HCT116 (cell line): ENCODE data around the gene ELMO2. TPM values are rescaled to one million over a fixed set of nuclear protein-coding genes. Genes with fewer than 3 reads are reported as not detected.

Experiments
- ATAC-seq: fragments of 200-7000 bp; cut with Tn5 transposase; 2 replicates; pipeline ENCODE4 v1.9.1; 2020; ENCODE audit warnings: mild to moderate bottlenecking, moderate library complexity
- BruUV-seq: library from RNA; stranded (reverse); fragments of 400-500 nt; replicated peaks from 2 replicates; lab custom pipeline; 2021; lab: Mats Ljungman, UMichigan
- CTCF ChIA-PET: fragments of 300-600 bp; sonication (Branson Sonifier 250); formaldehyde crosslinking; loops from one replicate; lab custom pipeline; 2021; ENCODE audit warnings: antibody characterized with exemption; lab: Charles Lee
- POLR2A ChIA-PET: fragments of 300-600, 350-600 bp; sonication (Branson Sonifier 250); formaldehyde crosslinking; loops from one replicate; lab custom pipeline; 2021; ENCODE audit warnings: antibody characterized with exemption; lab: Charles Lee
- RAD21 ChIA-PET, 2 experiments: fragments of 300-600 bp; sonication (Branson Sonifier 250); formaldehyde crosslinking; loops; one replicate each; lab custom pipeline; 2023; ENCODE audit warnings: low total read pairs in 2 of 2; ENCODE audit not compliant: uncharacterized antibody in 2 of 2, unreplicated experiment in 2 of 2, low non-redundant PET in 1 of 2; lab: Charles Lee
- DNase-seq: peaks from one replicate; pipeline ENCODE4 v3.0.0-alpha.2; 2010; ENCODE audit warnings: low read depth, low spot score
- H2AFZ ChIP-seq: fragments of 200-600 bp; shearing (Covaris generic), sonication (generic); 2 replicates; pipeline ENCODE4 v1.6.1; 2017; ENCODE audit warnings: low read depth, mixed run types, mixed read lengths, antibody characterized with exemption, low read length; ENCODE audit not compliant: poor library complexity, severe bottlenecking
- H3K27ac ChIP-seq: 2 replicates; pipeline ENCODE4 v1.5.1; 2012; ENCODE audit warnings: low read depth, low read length
- H3K27me3 ChIP-seq: fragments of 200-600 bp; sonication (generic); 2 replicates; pipeline ENCODE4 v1.6.1; 2016; ENCODE audit warnings: mixed run types, low read length, mixed read lengths; ENCODE audit not compliant: insufficient read depth
- H3K36me3 ChIP-seq, 2 experiments: fragments of 200-500 bp in 1 of 2; fragments of 200-600 bp in 1 of 2; sonication (Bioruptor generic) in 1 of 2; sonication (generic) in 1 of 2; 2 replicates each; pipeline versions ENCODE4 v1.5.1 to v1.6.1; 2014 to 2016; ENCODE audit warnings: low read length in 2 of 2, inconsistent platforms in 1 of 2, mixed read lengths in 1 of 2, mixed run types in 1 of 2; ENCODE audit not compliant: insufficient read depth in 2 of 2, control insufficient read depth in 1 of 2
- H3K4me1 ChIP-seq, 2 experiments: fragments of 200-600 bp in 1 of 2; sonication (generic) in 1 of 2; 2 replicates each; pipeline versions ENCODE4 v1.5.1 to v1.6.1; 2012 to 2017; ENCODE audit warnings: low read length in 2 of 2, inconsistent platforms in 1 of 2, mild to moderate bottlenecking in 1 of 2, mixed read lengths in 1 of 2, mixed run types in 1 of 2, moderate library complexity in 1 of 2; ENCODE audit not compliant: insufficient read depth in 2 of 2, control insufficient read depth in 1 of 2
- H3K4me2 ChIP-seq: fragments of 200-600 bp; sonication (generic); 2 replicates; pipeline ENCODE4 v1.6.1; 2017; ENCODE audit warnings: mixed run types, low read length, mixed read lengths
- H3K4me3 ChIP-seq, 2 experiments: fragments of 200-600 bp in 1 of 2; sonication (generic) in 1 of 2; replicated peaks in 1 of 2; 2 replicates each; pipeline ENCODE4 v1.5.1; 2011 to 2016; ENCODE audit warnings: low read length in 2 of 2, control low read depth in 1 of 2, low read depth in 1 of 2, mild to moderate bottlenecking in 1 of 2, mixed read lengths in 1 of 2, mixed run types in 1 of 2
- H3K79me2 ChIP-seq: fragments of 200-600 bp; sonication (generic); 2 replicates; pipeline ENCODE4 v1.6.1; 2017; ENCODE audit warnings: mild to moderate bottlenecking, mixed run types, low read length, moderate library complexity, mixed read lengths; ENCODE audit not compliant: insufficient read depth
- H3K9ac ChIP-seq: fragments of 200-600 bp; sonication (generic); 2 replicates; pipeline ENCODE4 v1.6.1; 2016; ENCODE audit warnings: low read length, mixed read lengths
- H3K9me2 ChIP-seq: fragments of 200-600 bp; sonication (generic), shearing (Covaris generic); 2 replicates; pipeline ENCODE4 v1.6.1; 2017; ENCODE audit warnings: mixed run types, mild to moderate bottlenecking, moderate library complexity; ENCODE audit not compliant: insufficient read depth
- H3K9me3 ChIP-seq, 2 experiments: fragments of 200-500 bp in 1 of 2; fragments of 200-600 bp in 1 of 2; sonication (Bioruptor generic) in 1 of 2; sonication (generic) in 1 of 2; 2 replicates each; pipeline ENCODE4 v1.6.1; 2014 to 2017; ENCODE audit warnings: low read length in 2 of 2, mixed read lengths in 2 of 2, inconsistent platforms in 1 of 2, low read depth in 1 of 2, mild to moderate bottlenecking in 1 of 2, mixed run types in 1 of 2, moderate library complexity in 1 of 2; ENCODE audit not compliant: control insufficient read depth in 1 of 2, insufficient read depth in 1 of 2
- H4K20me1 ChIP-seq: fragments of 200-600 bp; sonication (generic), shearing (Covaris generic); 2 replicates; pipeline ENCODE4 v1.6.1; 2017; ENCODE audit warnings: mixed run types, mild to moderate bottlenecking, moderate library complexity; ENCODE audit not compliant: insufficient read depth
- CBX3 ChIP-seq: IDR thresholded peaks from 2 replicates; pipeline ENCODE4 v1.6.1; 2012; ENCODE audit warnings: low read depth
- CEBPB ChIP-seq: IDR thresholded peaks from 2 replicates; pipeline ENCODE4 v1.6.1; 2012; ENCODE audit warnings: low read depth
- EGR1 ChIP-seq: IDR thresholded peaks from 2 replicates; pipeline ENCODE4 v1.6.1; 2012; ENCODE audit warnings: low read depth
- ELF1 ChIP-seq: IDR thresholded peaks from 2 replicates; pipeline ENCODE4 v1.6.1; 2012; ENCODE audit warnings: low read depth, borderline replicate concordance
- EZH2 ChIP-seq: fragments of 200-600 bp; sonication (generic); IDR thresholded peaks from 2 replicates; pipeline ENCODE4 v1.6.1; 2017; ENCODE audit warnings: antibody characterized with exemption, mixed run types
- EZH2phosphoT487 ChIP-seq: fragments of 200-600 bp; IDR thresholded peaks from 2 replicates; pipeline ENCODE4 v1.6.1; 2018; ENCODE audit warnings: antibody characterized with exemption, borderline replicate concordance
- FOSL1 ChIP-seq: IDR thresholded peaks from 2 replicates; pipeline ENCODE4 v1.6.1; 2012; ENCODE audit warnings: low read depth
- POLR2A ChIP-seq: IDR thresholded peaks from 2 replicates; pipeline ENCODE4 v1.7.0; 2011; ENCODE audit warnings: borderline replicate concordance; ENCODE audit not compliant: insufficient read depth, insufficient read length; ENCODE audit errors: extremely low read depth
- POLR2AphosphoS5 ChIP-seq: IDR thresholded peaks from 2 replicates; pipeline ENCODE4 v1.6.1; 2011; ENCODE audit warnings: mild to moderate bottlenecking, low read depth, low read length, moderate library complexity
- RAD21 ChIP-seq: IDR thresholded peaks from 2 replicates; pipeline ENCODE4 v1.6.1; 2012; ENCODE audit warnings: low read depth, mild to moderate bottlenecking
- SIN3A ChIP-seq: IDR thresholded peaks from 2 replicates; pipeline ENCODE4 v1.6.1; 2012; ENCODE audit warnings: low read depth
- SRF ChIP-seq: IDR thresholded peaks from 2 replicates; pipeline ENCODE4 v1.6.1; 2012; ENCODE audit warnings: low read depth
- TCF7L2 ChIP-seq: IDR thresholded peaks from 2 replicates; pipeline ENCODE4 v1.7.0; 2011; ENCODE audit warnings: borderline replicate concordance, inconsistent platforms; ENCODE audit not compliant: insufficient read depth, insufficient read length; ENCODE audit errors: extremely low read depth
- ZFX ChIP-seq: fragments of 450-650 bp; IDR thresholded peaks from 2 replicates; pipeline ENCODE4 v1.6.1; 2017
- ZNF274 ChIP-seq: fragments of 200-500 bp; sonication (Bioruptor generic); IDR thresholded peaks from 2 replicates; pipeline ENCODE4 v1.6.1; 2014; ENCODE audit warnings: mild to moderate bottlenecking, low read depth, low read length, inconsistent platforms
- intact Hi-C: fragments of 100-400 bp; cut with micrococcal nuclease; formaldehyde crosslinking; loops from 2 replicates; pipeline ENCODE4 v1.10.0; 2022
- total RNA-seq: library from RNA; stranded (reverse); gene quantifications from one replicate; pipeline ENCODE4 v1.2.1, GENCODE V29; 2021; ENCODE audit not compliant: unreplicated experiment
- TF ChIP-seq, protein P1 (sequence below), 3 experiments: fragments of 200-600 bp in 1 of 3; sonication (generic) in 1 of 3; IDR thresholded peaks in 2 of 3; conservative IDR thresholded peaks in 1 of 3; 2 replicates each; pipeline ENCODE4 v1.5.1; 2012 to 2017; ENCODE audit warnings: low read depth in 2 of 3, low read length in 2 of 3, antibody characterized with exemption in 1 of 3, borderline replicate concordance in 1 of 3, control low read depth in 1 of 3, mild to moderate bottlenecking in 1 of 3, mixed read lengths in 1 of 3, mixed run types in 1 of 3, moderate library complexity in 1 of 3; ENCODE audit not compliant: insufficient read depth in 1 of 3
- TF ChIP-seq, protein P2 (sequence below): IDR thresholded peaks from 2 replicates; pipeline ENCODE4 v1.6.1; 2012
- TF ChIP-seq, protein P3 (sequence below): IDR thresholded peaks from 2 replicates; pipeline ENCODE4 v1.6.1; 2012
- TF ChIP-seq, protein P4 (sequence below): IDR thresholded peaks from 2 replicates; pipeline ENCODE4 v1.6.1; 2011; ENCODE audit warnings: mild to moderate bottlenecking, low read length, moderate library complexity; ENCODE audit not compliant: insufficient replicate concordance; ENCODE audit errors: extremely low read depth
- TF ChIP-seq, protein P5 (sequence below): IDR thresholded peaks from 2 replicates; pipeline ENCODE4 v1.6.1; 2012; ENCODE audit warnings: low read depth

ELMO2 gene
- total RNA-seq, 1 experiment from 2014 or later, result 22.9 TPM

DNA sequence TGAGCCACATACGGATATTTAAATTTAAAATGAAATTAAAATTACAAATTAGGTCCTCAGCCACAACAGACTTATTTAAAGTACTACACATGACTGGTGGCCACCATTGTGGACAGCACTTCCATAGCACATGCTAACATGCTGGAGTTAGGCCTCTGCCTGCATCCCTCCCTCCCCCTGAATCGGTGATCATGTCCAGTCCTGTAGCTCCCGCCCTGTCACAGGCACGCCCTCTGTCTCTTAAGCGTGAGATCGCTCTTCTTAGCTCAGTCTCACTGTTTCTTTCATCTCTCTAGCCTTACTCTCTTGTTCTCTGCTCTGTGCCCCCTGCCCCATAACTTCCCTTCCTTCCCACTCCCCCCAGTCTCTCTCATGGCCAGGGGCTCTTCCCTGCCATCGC is 28.9 kb downstream of the ELMO2 start:
- H3K9me3 ChIP-seq, result no peaks in the 10 kb centered on the region
- no peak for DNase-seq
- no peaks in the 10 kb centered on the region for H3K4me1 ChIP-seq
- H3K9ac ChIP-seq, result no peak overlapping the region
- H3K27ac ChIP-seq, result no peak overlapping the region
- TF ChIP-seq, protein P1, sequence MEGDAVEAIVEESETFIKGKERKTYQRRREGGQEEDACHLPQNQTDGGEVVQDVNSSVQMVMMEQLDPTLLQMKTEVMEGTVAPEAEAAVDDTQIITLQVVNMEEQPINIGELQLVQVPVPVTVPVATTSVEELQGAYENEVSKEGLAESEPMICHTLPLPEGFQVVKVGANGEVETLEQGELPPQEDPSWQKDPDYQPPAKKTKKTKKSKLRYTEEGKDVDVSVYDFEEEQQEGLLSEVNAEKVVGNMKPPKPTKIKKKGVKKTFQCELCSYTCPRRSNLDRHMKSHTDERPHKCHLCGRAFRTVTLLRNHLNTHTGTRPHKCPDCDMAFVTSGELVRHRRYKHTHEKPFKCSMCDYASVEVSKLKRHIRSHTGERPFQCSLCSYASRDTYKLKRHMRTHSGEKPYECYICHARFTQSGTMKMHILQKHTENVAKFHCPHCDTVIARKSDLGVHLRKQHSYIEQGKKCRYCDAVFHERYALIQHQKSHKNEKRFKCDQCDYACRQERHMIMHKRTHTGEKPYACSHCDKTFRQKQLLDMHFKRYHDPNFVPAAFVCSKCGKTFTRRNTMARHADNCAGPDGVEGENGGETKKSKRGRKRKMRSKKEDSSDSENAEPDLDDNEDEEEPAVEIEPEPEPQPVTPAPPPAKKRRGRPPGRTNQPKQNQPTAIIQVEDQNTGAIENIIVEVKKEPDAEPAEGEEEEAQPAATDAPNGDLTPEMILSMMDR (IDR thresholded peaks at IDR 0.05 in 2 of 3, conservative IDR thresholded peaks at IDR 0.05 in 1 of 3; ENCODE audit: borderline replicate concordance in 1 of 3, insufficient read depth in 1 of 3, low read depth in 2 of 3, low read length in 2 of 3), result no peak
- TF ChIP-seq, protein P2, sequence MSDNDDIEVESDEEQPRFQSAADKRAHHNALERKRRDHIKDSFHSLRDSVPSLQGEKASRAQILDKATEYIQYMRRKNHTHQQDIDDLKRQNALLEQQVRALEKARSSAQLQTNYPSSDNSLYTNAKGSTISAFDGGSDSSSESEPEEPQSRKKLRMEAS, result no peak
- no peak for TF ChIP-seq SRF
- TF ChIP-seq EGR1, result no peak
- TF ChIP-seq, protein P3, sequence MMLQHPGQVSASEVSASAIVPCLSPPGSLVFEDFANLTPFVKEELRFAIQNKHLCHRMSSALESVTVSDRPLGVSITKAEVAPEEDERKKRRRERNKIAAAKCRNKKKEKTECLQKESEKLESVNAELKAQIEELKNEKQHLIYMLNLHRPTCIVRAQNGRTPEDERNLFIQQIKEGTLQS, result no peak
- no peak for TF ChIP-seq ELF1
- no peak for TF ChIP-seq POLR2AphosphoS5
- no peak for TF ChIP-seq FOSL1
- TF ChIP-seq SIN3A, result no peak
- no peak for TF ChIP-seq CEBPB
- no peak for TF ChIP-seq EZH2phosphoT487
- no peak for TF ChIP-seq RAD21
- no peak for TF ChIP-seq ZNF274
- no peak for TF ChIP-seq POLR2A
- TF ChIP-seq, protein P4, sequence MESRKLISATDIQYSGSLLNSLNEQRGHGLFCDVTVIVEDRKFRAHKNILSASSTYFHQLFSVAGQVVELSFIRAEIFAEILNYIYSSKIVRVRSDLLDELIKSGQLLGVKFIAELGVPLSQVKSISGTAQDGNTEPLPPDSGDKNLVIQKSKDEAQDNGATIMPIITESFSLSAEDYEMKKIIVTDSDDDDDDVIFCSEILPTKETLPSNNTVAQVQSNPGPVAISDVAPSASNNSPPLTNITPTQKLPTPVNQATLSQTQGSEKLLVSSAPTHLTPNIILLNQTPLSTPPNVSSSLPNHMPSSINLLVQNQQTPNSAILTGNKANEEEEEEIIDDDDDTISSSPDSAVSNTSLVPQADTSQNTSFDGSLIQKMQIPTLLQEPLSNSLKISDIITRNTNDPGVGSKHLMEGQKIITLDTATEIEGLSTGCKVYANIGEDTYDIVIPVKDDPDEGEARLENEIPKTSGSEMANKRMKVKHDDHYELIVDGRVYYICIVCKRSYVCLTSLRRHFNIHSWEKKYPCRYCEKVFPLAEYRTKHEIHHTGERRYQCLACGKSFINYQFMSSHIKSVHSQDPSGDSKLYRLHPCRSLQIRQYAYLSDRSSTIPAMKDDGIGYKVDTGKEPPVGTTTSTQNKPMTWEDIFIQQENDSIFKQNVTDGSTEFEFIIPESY, result no peak
- TF ChIP-seq, protein P5, sequence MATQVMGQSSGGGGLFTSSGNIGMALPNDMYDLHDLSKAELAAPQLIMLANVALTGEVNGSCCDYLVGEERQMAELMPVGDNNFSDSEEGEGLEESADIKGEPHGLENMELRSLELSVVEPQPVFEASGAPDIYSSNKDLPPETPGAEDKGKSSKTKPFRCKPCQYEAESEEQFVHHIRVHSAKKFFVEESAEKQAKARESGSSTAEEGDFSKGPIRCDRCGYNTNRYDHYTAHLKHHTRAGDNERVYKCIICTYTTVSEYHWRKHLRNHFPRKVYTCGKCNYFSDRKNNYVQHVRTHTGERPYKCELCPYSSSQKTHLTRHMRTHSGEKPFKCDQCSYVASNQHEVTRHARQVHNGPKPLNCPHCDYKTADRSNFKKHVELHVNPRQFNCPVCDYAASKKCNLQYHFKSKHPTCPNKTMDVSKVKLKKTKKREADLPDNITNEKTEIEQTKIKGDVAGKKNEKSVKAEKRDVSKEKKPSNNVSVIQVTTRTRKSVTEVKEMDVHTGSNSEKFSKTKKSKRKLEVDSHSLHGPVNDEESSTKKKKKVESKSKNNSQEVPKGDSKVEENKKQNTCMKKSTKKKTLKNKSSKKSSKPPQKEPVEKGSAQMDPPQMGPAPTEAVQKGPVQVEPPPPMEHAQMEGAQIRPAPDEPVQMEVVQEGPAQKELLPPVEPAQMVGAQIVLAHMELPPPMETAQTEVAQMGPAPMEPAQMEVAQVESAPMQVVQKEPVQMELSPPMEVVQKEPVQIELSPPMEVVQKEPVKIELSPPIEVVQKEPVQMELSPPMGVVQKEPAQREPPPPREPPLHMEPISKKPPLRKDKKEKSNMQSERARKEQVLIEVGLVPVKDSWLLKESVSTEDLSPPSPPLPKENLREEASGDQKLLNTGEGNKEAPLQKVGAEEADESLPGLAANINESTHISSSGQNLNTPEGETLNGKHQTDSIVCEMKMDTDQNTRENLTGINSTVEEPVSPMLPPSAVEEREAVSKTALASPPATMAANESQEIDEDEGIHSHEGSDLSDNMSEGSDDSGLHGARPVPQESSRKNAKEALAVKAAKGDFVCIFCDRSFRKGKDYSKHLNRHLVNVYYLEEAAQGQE, result no peak
- TF ChIP-seq ZFX, result no peak
- no peak for TF ChIP-seq TCF7L2
- TF ChIP-seq EZH2, result no peak
- no peak for TF ChIP-seq CBX3
- TF ChIP-seq, all 23 proteins: peak for 0
- Histone ChIP-seq H3K79me2 (no peaks in the 10 kb centered on the region), H3K4me2 (no peak overlapping the region), H3K9me2 (no peaks in the 10 kb centered on the region), H4K20me1 (no peaks in the 10 kb centered on the region), H3K36me3 (peaks cover 14 to 30% of the 10 kb centered on the region in 2 experiments; a peak in 3 of 4 replicates), H3K27me3 (no peaks in the 10 kb centered on the region), H2AFZ (no peak overlapping the region), H3K4me3 (no peak overlapping the region)
- CTCF ChIA-PET, result no interaction called here
- intact Hi-C loops, result no loop called here
- no peak for ATAC-seq
- POLR2A ChIA-PET, result no interaction called here
- no TSS peak for BruUV-seq
- RAD21 ChIA-PET, result no interaction called here
